ENCODE results near the gene DEFB132. TPM values are rescaled to one million over a fixed set of nuclear protein-coding genes. Genes with fewer than 3 reads are reported as not detected.

Gene DEFB132
- total and polyA plus RNA-seq, 9 of the 15 experiments (the other 6 are each of a cell fraction or from before 2014, with no cell fraction given): not detected

DNA sequence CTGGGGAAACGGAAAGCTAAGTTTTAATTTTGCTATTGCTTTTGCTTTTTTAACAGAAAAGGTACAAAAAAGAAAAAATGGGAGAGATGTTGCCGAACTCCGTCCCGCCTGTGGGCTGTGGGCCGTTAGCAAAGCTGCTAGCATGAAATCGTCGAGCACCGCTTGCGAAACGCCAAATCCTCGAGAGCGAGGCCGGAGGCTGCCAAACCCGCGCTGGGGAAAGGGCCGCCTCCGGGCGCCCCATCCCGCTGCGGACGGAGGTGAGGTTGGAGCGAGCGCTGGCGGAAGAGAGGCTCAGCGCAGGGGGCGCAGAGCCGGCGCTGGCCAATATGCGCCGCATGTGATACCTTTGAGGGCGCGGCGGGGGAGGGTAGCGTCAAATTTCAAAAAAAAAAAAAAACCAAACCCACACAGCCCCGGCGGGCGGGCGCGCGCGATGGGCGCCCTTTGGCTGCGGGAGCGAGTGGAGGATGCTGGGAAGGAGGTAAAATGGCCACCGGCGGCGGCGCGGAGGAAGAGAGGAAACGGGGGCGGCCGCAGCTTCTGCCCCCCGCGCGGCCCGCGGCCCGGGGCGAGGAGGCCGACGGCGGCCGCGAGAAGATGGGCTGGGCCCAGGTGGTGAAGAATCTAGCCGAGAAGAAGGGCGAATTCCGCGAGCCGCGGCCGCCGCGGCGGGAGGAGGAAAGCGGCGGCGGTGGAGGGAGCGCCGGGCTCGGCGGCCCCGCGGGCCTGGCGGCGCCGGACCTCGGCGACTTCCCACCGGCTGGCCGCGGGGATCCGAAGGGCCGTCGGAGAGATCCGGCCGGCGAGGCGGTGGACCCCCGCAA, 39.8 kb downstream of the DEFB132 start, which contains the start of gene ZCCHC3 (continued):
- TF ChIP-seq, protein P1, sequence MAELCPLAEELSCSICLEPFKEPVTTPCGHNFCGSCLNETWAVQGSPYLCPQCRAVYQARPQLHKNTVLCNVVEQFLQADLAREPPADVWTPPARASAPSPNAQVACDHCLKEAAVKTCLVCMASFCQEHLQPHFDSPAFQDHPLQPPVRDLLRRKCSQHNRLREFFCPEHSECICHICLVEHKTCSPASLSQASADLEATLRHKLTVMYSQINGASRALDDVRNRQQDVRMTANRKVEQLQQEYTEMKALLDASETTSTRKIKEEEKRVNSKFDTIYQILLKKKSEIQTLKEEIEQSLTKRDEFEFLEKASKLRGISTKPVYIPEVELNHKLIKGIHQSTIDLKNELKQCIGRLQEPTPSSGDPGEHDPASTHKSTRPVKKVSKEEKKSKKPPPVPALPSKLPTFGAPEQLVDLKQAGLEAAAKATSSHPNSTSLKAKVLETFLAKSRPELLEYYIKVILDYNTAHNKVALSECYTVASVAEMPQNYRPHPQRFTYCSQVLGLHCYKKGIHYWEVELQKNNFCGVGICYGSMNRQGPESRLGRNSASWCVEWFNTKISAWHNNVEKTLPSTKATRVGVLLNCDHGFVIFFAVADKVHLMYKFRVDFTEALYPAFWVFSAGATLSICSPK (IDR thresholded peaks at IDR 0.05; ENCODE audit: borderline replicate concordance): no peak
- TF ChIP-seq MBD2 (IDR thresholded peaks at IDR 0.05; ENCODE audit: borderline replicate concordance, low read depth): peak; percentile 49; the same call in 1 of the 2 replicates
- TF ChIP-seq SREBF1 (IDR thresholded peaks at IDR 0.05; ENCODE audit: borderline replicate concordance, low read depth, low read length): no peak
- TF ChIP-seq ZFPM2 (CRISPR knock-in tag; IDR thresholded peaks at IDR 0.05): no peak
- TF ChIP-seq GABPA (tag; conservative IDR thresholded peaks at IDR 0.05; ENCODE audit: low read depth): peak; percentile 65
- TF ChIP-seq, protein P2, sequence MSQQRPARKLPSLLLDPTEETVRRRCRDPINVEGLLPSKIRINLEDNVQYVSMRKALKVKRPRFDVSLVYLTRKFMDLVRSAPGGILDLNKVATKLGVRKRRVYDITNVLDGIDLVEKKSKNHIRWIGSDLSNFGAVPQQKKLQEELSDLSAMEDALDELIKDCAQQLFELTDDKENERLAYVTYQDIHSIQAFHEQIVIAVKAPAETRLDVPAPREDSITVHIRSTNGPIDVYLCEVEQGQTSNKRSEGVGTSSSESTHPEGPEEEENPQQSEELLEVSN (IDR thresholded peaks at IDR 0.05; ENCODE audit: borderline replicate concordance in 1 of 2, extremely low read depth in 1 of 2, insufficient read depth in 1 of 2, insufficient read length in 1 of 2, low read depth in 1 of 2, low read length in 1 of 2, poor library complexity in 1 of 2, severe bottlenecking in 1 of 2): peak; percentile 90 to 95
- peak; percentile 71; the same call in 1 of the 2 replicates for TF ChIP-seq GTF2E2 (tag; IDR thresholded peaks at IDR 0.05)
- peak; percentile 74 for TF ChIP-seq ZNF592 (IDR thresholded peaks at IDR 0.05)
- TF ChIP-seq ZNF507 (tag; conservative IDR thresholded peaks at IDR 0.05): no peak
- TF ChIP-seq KDM2B (CRISPR knock-in tag; IDR thresholded peaks at IDR 0.05): no peak
- TF ChIP-seq SMC3 (conservative IDR thresholded peaks at IDR 0.05; ENCODE audit: insufficient read depth, low read depth, low read length): no peak
- TF ChIP-seq NR3C1 (CRISPR knock-in tag; IDR thresholded peaks at IDR 0.05): no peak; the same call in 1 of the 2 replicates
- TF ChIP-seq ZNF184 (CRISPR knock-in tag; IDR thresholded peaks at IDR 0.05): no peak
- TF ChIP-seq STAT5A (IDR thresholded peaks at IDR 0.05; ENCODE audit: borderline replicate concordance, low read length): no peak; the same call in 1 of the 2 replicates
- peak; percentile 51 to 56; a peak in 3 of 4 replicates for TF ChIP-seq FOXK2 (conservative IDR thresholded peaks at IDR 0.05 in 1 of 2, IDR thresholded peaks at IDR 0.05 in 1 of 2; ENCODE audit: low read depth in 2 of 2)
- no peak for TF ChIP-seq JUNB (CRISPR knock-in tag; conservative IDR thresholded peaks at IDR 0.05)
- peak; percentile 19 for TF ChIP-seq NEUROD1 (IDR thresholded peaks at IDR 0.05; ENCODE audit: borderline replicate concordance, low read depth, low read length, partially characterized antibody)
- TF ChIP-seq SMARCC2 (IDR thresholded peaks at IDR 0.05; ENCODE audit: low read depth): no peak
- peak; percentile 65; the same call in 1 of the 2 replicates for TF ChIP-seq CC2D1A (IDR thresholded peaks at IDR 0.05)
- peak; percentile 59 for TF ChIP-seq PML (IDR thresholded peaks at IDR 0.05; ENCODE audit: low read length)
- TF ChIP-seq KLF16 (IDR thresholded peaks at IDR 0.05): peak; percentile 54; the same call in 1 of the 2 replicates
